GM19193 (cell line): ENCODE results near the gene TSPAN5.

ENCODE experiments used
- POLR2A ChIP-seq: IDR thresholded peaks from 4 replicates; pipeline ENCODE4 v1.6.1; 2011; ENCODE audit not compliant: insufficient read depth, insufficient read length; ENCODE audit errors: extremely low read depth

The TSPAN5 gene

GRCh38 chr4:98679738-98680137 lies 21.3 kb upstream of the TSPAN5 start:
- no peak for TF ChIP-seq POLR2A

GRCh38 chr4:98677799-98678198 lies 19.4 kb upstream of the TSPAN5 start:
- TF ChIP-seq POLR2A, result no peak

GRCh38 chr4:98674404-98675173 lies 16.2 kb upstream of the TSPAN5 start:
- TF ChIP-seq POLR2A, result no peak

GRCh38 chr4:98673978-98674377 lies 15.6 kb upstream of the TSPAN5 start:
- no peak for TF ChIP-seq POLR2A

GRCh38 chr4:98673288-98673644 lies 14.9 kb upstream of the TSPAN5 start:
- no peak for TF ChIP-seq POLR2A

GRCh38 chr4:98672583-98673287 lies 14.3 kb upstream of the TSPAN5 start:
- TF ChIP-seq POLR2A, result no peak

- TF ChIP-seq POLR2A, result no peak
Measured at GRCh38 chr4:98671131-98671530, 12.7 kb upstream of the TSPAN5 start.

GRCh38 chr4:98670186-98670585 lies 11.8 kb upstream of the TSPAN5 start:
- no peak for TF ChIP-seq POLR2A

GRCh38 chr4:98669577-98669976 lies 11.2 kb upstream of the TSPAN5 start:
- no peak for TF ChIP-seq POLR2A

GRCh38 chr4:98664959-98665358 lies 6.5 kb upstream of the TSPAN5 start:
- no peak for TF ChIP-seq POLR2A

GRCh38 chr4:98663226-98664006 lies 5.0 kb upstream of the TSPAN5 start:
- no peak for TF ChIP-seq POLR2A

GRCh38 chr4:98662626-98663225 lies 4.3 kb upstream of the TSPAN5 start:
- no peak for TF ChIP-seq POLR2A

- TF ChIP-seq POLR2A, result no peak
Measured at GRCh38 chr4:98662055-98662453, 3.6 kb upstream of the TSPAN5 start.

- TF ChIP-seq POLR2A, result no peak
Measured at GRCh38 chr4:98661371-98662054, 3.1 kb upstream of the TSPAN5 start.
